ENCODE results near the gene G6PC3.
"Not testable (repeated sequence)": the region's sequence is repeated elsewhere in the genome, so short reads cannot be mapped to it uniquely, and the experiment has no call there.

Gene G6PC3

DNA sequence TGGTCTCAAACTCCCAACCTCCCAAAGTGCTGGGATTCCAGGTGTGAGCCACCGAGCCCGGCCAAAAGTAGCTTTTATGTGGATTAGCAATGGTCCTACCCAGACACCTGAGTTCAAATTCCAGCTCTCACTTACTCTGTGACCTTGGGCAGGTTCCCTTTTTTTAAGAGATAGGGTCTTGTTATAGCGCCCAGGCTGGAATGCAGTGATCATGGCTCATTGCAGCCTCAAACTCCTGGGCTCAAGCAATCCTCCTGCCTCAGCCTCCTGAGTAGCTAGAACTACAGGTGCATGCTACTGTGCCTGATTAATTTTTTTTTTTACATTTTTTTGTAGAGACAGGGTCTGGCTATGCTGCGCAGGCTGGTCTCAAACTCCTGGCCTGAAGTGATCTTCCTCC is 36.3 kb downstream of the G6PC3 start:
- no peak for DNase-seq (ENCODE audit: low spot score)

DNA sequence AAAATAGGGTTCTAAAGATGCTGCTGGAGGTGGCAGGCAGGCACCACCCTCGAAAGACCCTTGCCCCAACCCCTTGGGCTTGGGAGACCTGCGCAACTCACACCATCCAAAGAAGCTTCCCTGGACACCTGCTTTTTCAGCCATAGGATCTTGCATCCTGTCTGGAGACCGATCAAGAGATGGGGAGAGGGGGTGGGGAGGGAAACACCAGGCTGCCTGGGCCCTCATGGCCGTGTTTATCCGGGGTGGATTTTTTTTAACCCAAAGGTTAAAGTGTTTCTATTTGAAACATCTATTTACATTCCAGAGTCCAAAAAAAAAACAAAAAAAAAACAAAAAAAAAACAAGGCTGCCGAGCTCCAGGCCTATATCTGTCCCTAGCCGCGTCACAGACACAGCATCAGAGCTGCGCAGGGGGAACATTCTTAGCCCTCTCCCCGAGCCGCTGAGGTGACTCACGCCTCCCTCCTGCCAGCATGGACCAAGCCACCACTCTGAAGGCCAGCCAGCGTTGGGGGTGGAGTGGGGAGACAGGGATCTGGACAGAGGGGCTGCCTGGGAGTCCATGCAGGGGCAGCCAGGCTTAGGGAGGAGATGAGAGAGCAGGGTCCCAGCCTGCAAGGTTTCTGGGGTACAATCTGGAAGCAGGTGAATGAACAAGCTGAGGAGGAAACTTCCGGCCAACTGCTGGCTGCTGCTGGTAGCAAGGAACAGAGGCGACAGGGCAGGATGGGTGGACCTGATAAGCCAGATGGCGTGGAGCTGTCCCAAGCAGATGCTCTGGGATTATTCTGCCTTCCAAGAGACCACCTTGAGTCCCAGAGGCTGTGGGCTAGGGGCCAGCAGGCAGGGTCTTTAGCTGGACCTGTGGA is 38.1 kb downstream of the G6PC3 start:
- DNase-seq (ENCODE audit: low spot score), result no peak

DNA sequence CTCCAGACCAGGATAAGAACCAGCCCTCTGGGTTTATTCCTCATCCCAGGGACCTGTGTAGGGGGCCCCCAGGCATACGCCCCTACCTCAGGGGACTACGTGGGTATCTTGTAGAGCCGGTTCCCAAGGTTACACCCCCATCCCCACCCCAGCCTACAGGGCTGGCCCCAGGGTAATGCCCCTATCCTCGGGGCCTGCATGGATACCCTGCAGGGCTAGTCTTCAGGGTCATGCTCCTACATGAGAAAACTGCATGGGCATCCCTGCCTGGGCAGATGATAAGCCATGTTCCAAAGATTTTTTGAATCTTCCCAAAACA is 38.7 kb downstream of the G6PC3 start:
- DNase-seq (ENCODE audit: low spot score), result no peak

DNA sequence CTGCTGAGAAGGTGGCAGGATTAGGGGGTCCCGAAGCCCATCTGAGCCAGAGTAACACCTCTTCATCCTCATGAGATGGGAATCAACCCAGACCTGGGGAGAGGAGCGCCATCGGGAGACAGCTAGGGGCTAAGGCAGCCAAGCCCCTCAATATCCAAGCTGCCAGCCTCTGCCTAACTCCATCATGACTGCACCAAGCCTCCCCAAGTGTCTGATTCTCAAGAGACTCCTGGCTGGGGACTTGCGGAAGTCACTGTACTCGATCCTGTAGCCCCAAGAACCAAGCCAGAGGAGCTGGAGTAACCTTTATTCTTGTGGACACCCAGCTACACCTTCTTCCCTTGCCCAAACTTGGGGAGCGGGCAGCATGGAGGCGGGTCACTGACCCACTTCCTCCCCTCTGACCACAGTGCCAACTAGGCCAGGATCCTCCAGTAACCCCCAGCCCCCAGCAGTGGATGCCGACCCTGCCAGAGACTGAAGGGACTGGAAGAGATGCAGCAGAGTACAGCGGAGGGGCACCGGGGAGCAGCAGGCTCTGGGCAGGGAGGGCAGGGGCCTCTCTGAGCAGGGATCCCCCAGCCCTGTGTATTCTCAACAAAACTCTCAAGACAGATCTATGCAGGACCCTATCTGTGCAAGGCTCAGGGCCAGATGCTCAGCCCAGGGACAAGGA is 39.6 kb downstream of the G6PC3 start:
- no peak for DNase-seq (ENCODE audit: low spot score)

DNA sequence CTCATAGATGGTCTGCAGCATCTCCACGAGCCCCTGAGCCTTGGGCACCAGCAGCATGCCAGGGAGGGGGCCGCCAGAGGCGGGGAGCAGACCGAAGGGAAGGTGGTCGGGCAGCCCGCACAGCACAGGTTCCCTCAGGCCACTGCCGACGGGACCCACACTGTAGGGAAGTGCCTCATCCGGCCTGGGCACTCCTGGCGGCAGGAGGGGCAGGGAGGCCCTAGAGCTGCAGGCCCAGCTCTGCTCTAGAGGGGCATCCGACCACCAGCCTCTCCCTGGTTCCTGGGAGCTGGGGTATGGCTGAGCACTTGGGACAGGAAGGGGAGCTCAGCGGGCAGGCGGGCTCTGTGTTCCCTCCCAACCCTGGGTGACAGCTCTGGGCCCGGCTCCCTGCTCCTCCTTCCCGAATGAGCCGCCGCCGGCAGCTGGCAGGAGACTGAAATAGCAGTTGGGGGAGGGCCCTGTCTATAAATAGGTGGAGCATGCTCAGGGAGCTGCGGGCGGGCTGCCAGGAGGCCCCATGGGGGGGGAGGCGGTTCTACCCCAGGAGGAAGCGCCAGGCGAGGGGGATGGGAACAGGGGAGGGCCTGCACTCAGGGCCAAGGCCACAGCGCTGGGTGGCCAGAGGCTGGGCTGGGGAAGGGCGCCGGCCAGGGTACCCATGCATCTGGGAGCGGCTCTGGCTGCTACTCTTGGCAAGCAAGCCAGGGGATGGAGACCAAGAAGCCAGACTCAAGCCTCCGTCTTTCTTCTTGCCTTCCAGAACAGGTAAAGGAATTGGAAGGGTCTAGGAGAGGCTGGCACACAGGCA is 40.5 kb downstream of the G6PC3 start:
- DNase-seq (ENCODE audit: low spot score), result peak; percentile 88

DNA sequence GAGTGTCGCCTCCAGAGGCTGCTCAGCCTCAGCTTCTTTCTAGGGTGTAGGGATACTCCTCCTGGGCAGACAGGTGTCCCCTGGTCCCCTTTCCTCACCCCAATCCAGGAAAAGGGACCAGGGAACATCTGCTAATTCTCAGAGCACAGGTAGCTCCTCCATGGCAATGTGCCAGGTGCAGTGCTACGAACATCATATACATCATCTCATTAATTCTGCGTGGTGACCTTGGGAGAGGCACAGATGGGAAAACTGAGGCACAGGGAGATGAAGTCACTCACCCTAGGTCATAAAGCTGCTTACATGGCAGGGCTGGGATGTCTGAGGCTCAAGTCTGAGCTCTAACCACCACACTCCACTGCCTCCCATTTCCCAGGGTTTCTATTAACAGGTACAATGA is 41.2 kb downstream of the G6PC3 start:
- DNase-seq (ENCODE audit: low spot score), result no peak

DNA sequence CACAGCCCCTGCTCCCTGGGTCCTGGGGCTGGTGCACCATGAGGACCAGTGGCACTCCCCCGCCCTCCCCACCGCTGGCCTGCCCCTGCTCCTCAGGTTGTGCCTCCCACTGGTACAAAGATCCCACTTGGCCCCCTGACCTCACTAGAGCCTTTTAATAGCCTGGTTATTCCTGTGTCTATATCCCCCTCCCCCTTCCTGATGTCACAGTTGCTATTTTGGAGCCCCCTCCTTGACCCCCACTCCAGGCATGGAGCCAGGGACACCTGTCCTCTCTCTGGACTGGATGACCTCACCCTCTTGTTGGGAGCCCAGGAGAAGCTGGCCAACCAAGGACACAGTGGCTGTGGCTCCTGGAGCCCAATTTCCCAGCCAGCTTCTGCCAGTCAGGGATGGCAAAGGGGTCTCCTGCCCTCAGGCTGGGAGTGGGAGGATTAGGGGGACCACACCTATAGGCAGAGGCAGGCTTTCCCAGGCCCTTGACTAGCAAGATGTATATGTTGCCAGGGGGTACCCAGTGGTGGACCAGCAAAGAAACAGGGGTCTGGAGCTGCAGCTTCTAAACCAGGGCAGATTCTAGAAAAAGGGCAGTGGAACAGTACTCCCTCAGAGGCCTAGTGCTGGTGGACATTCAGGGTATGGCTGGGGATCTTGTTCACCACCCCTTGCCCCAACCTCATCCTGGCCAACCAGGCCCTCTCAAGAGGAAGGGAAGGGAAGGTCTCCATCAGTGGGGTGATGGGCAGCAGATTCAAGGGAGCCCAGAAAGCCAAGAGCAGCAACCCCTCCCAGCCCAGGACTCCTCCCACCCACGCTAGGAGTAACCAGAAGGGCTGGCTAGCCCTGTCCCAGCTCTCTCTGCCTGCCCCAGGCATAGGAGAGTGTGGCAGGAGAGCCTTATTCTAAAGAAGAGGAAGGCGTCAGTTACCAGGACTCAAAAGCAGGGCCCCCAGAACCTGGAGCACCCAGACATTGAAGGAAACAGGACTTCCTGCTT is 42.0 kb downstream of the G6PC3 start:
- no peak for DNase-seq (ENCODE audit: low spot score)

DNA sequence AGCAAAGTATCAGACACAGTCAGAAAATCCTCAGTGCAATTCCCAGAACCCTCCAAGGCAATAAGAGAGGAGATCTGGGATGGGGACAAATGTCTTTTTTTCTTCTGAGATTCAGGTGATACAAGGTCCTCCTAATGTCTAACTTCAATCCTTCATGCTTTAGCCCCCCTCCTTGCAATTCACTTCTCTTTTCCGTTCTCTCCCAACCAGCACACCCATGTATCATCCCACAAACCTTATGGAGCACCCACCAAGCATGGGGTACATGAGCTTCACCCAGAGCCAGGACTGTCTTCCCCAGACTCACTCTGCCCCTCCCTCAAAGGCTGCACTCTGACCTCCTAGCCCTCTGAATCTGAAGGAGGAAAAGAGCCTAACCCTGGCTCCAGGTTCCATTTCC is 42.8 kb downstream of the G6PC3 start:
- no peak for DNase-seq (ENCODE audit: low spot score)

DNA sequence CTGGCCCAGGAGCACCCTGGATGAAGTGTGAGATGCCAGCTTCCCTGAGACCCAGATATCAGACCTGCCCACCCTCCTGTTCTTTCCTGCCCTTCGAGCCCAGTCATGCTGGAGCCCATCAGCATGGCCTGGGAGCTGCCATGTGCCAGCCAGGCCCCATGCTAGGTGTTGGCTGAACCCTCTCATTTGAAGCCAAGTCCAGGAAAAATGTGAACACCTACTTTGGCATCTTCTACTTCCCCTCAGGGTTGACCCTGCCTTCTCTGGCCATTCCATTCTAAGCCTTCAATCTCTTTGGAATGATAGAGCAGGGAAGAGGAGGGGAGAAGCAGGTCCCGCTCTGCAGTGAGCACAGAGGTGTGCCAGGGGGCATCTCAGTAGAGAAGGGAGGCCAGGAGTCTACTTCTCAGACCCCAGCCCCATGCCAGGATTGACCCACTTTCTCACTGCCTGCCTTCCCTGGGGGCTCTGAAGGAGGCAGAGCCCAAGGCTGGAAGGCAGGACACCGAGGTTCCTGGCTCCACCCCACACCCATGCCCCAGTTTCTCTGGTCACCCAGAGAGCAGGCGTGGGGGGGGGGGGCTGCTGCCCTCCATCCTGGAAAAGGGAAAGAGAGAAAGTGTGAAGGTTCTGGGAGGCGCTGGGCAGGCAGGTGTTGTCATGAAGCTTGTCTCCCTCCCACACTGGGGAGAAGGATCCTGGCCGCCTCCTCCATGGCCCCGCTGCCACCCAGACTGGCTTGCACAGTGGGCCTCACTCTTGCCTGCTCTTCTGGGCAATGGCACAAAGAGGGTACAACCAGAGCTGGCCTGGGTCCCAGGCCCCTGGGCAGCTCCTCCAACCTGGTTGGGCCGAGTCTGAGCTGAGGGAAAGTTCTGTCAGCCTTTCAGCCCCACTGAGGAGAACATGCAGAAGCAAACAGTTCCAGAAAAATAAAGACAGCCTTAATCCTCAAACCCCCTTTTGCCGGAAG is 43.6 kb downstream of the G6PC3 start:
- no peak for DNase-seq (ENCODE audit: low spot score)

DNA sequence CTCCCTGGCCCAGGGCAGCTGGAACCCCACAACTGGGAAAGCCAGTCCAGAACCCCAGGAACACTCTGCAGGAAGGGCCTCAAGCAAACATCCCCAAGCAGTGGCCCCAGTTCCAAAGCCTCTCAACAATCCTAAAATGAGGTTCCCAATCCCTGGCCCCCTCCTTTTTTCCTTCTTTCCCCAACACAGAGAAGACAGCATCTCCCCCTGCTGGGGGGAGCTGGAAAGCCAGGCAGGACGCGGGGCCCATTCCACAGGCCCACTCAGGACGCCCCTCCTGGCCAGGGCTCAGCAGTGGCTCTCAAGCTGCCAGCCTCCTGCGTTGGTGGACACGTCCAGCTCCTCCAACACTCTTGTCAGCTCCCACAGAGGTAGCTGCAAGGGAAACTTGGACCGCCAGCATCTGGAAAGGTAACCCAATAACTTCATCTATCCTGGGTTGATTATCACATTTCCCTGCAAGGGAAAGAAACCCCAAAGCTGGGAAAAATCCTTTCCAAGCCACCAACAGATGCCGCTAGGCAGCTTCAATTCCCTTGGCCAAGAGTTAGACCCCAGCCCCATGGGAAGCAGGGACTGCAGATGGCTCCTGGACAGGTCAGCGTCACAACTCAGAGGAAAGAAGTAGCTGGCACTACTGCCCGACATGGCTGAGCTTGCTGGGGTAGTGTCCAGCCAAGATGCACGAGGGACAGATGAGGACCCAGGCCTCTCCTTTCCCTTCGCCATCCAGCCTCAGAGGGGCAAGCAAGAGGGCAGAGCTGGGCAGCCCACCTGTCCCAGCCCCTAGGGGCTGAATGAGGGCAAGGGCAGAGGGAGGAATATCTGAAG is 45.3 kb downstream of the G6PC3 start:
- peak; percentile 48 for DNase-seq (ENCODE audit: low spot score)

DNA sequence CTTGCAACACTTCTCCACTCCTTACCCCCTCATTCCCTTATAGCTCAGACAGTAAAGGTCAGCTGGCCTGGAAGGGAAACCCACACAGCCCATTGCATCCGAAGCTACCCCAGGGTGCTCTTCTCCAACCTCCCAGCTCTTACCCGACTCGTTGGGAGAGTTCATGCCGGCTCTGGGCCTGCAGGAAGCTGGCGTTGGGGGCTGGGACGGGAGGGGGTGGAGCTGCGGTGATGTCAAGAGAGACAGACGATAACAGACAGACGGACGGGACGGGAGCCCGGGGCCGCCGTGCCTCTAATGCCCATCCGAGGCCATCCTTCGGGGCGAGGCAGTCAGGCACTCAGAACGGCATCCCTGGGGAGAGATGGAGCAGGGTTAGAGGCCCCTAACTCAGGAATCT is 46.8 kb downstream of the G6PC3 start:
- no peak for DNase-seq (ENCODE audit: low spot score)

DNA sequence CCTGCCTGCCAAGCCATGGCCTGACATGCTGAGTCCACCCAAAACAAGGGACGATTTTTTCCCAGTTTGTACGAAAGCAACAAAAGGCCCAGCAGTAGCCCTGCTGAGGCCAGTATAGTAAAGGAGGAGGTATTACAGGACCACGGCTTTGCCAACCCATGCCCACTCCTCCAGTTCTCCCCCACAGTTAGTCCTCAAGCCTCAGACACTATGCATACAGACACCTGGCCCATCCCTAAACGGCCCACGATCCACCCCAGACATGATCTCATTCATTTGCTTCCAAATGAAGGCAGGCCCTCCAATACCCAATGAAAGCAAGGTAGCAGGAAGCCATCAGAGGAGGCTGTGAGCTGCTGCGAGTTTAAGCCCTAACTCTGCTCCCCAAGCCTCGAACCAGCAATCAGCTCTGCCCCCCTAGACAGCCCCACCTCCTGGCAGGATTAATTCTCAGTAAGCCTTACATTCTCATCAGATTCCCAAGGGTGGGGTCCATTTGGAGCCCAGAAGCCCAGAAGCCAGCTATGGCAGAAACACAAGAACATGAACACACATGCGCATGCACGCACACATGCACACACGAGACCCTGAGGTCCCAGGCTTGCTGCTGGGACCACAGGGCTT is 48.0 kb downstream of the G6PC3 start:
- no peak for DNase-seq (ENCODE audit: low spot score)

DNA sequence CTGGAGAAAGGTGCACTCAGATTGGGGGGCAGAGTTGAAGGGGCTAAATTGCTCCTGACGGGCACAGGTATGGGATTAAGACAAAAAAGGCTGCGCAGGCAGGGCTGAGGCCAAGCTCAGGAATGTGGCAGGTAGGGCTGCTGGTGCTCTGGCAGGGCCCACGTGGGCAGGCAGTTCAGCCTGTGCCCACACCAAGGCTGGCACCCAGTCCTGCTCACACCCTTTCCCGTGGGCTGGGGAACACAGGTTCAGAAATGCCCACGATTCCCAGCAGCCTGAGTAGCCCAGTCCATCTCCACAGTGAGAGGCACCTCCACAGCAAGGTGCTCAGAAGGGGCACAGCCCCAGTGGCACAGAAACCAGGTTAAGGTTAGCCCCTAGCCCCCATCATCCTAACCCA is 48.5 kb downstream of the G6PC3 start:
- no peak for DNase-seq (ENCODE audit: low spot score)

DNA sequence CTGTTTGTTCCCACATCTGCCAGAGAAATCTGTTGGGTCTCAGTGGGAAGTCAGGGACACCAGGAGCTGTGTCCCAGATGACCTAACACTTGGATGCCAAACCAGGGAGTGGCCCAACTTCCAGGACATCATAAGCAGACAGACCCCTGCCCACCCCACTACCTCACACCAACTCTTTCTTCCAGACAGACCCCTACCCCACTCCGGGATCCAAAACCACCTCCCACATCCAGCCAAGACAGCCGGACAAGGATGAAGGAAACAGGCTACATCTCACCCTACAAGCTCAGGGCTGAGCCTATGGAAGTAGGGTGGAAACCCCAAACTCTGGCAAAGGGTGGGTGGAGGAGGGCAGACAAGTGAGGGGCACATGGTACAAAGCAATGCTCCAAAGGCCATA is 49.3 kb downstream of the G6PC3 start:
- DNase-seq (ENCODE audit: low spot score), result no peak

DNA sequence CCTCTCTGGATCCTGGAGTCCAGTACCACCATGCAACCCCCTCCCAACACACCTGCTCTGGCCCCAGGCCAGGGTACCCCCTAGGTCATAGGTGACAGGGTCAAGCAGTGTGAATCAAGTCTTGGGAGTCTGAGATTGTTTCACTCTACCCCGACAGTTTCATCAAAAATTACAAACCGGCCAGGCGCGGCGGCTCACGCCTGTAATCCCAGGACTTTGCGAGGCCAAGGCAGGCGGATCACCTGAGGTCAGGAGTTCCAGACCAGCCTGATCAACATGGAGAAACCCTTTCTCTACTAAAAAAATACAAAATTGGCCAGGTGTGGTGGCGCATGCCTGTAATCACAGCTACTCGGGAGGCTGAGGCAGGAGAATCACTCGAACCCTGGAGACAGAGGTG is 49.7 kb downstream of the G6PC3 start:
- DNase-seq (ENCODE audit: low spot score), result not testable (repeated sequence)

DNA sequence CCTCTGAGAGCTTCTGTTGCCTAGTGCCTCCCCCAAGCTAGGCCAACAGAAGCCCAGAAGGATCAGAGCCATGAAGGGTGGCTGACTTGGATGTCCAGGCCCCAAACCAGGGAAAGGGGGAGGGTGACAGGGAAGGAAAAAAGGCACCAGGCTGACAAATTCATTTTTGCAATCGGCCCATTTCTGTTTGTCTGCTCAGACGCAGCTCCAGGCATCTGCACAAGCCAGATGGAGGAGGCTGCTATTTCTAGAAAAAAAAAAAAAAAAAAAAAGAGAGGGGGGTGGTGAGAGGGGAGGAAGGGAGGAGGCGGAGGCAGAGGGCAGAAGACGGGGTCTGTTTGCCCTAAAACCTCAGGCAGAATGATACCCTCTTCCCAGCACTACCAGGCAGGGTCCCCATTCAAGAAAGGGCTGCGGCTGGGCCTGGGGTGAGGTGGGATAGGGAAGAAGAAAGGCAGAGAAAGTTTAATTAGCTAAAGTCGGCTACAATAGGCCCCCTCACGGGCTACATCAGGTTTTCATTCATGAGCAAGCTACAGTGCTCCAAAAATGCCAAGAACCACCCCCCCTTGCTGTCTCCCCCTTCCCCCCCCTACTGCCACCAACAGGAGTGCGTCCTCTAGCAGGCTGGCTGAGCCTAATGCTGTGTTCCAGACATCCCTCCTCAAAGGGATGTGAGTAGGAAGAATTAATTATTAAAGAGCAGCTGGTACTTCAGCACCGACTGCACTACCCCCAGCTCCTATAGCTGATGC is 50.5 kb downstream of the G6PC3 start:
- DNase-seq (ENCODE audit: low spot score), result no peak

DNA sequence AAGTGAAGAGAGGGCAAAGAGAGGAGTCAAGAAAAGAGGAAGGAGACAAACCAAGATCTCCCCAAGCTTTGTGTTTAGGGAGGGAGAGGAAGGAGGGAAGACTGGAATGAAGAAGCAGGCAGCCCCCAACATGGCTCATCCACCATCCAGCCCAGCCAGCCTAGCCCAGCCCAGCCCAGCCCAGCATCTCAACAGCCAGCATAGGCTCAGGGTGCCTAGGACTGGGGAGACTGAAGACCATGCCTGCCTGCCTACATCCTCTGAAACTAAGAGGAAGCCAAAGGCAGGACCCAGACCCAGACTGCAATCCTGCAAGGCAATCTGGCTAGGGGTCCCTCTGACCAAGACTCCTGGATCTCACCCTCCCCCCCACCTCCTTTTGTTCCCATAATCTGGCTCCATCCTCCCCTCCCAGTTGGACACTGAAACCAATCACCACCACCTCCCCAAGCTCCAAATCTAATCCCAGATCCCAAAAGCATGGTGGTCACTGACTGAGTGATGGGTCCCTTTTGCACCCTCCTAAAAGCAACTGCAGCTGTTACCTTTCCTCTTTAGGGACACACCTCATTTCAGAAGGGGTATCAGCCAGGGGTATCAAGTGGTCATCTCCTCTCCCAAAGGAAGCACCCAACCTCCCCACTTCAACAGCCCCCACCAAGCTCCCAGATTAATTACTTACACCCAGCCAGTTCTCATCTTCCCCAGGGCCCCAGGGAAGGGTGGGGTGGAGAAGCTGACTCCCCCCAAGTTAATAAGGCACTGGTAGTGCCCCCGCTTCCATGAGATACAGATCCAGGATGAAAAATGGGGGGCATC is 51.7 kb downstream of the G6PC3 start:
- no peak for DNase-seq (ENCODE audit: low spot score)
